Mammary epithelial cell (primary cell): Measurements from ENCODE around the gene PPFIA2.

Experiments used
- EZH2 ChIP-seq: IDR thresholded peaks from 2 replicates; pipeline ENCODE4 v1.6.1; 2012; ENCODE audit warnings: low read length, inconsistent platforms, borderline replicate concordance
- TF ChIP-seq, protein P1 (sequence below), 2 donors: IDR thresholded peaks in 1 of 2; conservative IDR thresholded peaks in 1 of 2; 2 replicates each; pipeline ENCODE4 v1.5.1; 2011 to 2012; ENCODE audit warnings: inconsistent platforms in 2 of 2, low read length in 2 of 2, mild to moderate bottlenecking in 2 of 2, control low read depth in 1 of 2, low read depth in 1 of 2; ENCODE audit not compliant: insufficient read depth in 1 of 2; ENCODE audit errors: extremely low read depth in 1 of 2

DNA sequence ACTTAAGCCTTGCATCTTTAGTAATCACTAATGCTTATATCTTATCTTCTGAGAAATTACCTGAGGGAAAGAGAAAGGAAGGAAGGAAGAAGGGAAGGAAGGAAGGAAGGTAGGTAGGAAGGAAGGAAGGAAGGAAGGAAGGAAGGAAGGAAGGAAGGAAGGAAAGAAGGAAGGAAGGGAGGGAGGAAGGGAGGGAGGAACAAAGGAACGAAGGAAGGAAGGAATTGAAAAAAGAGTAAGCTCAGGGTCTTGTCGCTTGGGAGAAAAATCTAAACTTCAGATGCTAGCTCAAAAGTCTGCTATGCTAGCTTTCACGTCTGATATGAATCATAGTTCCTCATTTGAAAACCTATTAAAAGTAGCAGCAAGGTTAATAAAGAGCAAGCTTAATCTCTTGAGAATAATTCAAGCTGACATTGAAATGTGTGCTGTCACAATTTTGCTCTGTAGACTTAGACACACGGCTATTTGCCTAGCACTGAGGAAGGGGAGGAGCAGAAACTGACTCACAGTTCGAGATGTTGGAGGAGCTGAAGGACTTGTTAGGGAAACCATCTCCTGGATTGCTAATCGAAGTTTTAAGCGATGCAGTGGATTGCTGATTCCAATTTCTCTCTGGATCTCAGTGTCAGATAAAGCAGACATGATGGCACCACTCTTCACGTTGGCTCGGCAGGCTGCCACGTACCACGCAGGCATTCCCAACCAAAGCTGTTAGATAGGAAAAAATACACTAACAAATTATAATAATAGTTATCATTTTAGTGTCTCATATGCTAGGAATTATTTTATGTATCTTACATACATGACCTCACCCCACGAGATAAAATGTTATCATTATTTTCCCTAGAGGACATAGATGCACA is 464.6 kb downstream of the PPFIA2 start:
- TF ChIP-seq, protein P1, sequence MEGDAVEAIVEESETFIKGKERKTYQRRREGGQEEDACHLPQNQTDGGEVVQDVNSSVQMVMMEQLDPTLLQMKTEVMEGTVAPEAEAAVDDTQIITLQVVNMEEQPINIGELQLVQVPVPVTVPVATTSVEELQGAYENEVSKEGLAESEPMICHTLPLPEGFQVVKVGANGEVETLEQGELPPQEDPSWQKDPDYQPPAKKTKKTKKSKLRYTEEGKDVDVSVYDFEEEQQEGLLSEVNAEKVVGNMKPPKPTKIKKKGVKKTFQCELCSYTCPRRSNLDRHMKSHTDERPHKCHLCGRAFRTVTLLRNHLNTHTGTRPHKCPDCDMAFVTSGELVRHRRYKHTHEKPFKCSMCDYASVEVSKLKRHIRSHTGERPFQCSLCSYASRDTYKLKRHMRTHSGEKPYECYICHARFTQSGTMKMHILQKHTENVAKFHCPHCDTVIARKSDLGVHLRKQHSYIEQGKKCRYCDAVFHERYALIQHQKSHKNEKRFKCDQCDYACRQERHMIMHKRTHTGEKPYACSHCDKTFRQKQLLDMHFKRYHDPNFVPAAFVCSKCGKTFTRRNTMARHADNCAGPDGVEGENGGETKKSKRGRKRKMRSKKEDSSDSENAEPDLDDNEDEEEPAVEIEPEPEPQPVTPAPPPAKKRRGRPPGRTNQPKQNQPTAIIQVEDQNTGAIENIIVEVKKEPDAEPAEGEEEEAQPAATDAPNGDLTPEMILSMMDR (conservative IDR thresholded peaks at IDR 0.05 in 1 of 2, IDR thresholded peaks at IDR 0.05 in 1 of 2; ENCODE audit: extremely low read depth in 1 of 2, insufficient read depth in 1 of 2, low read depth in 1 of 2, low read length in 2 of 2): no peak
- TF ChIP-seq EZH2: no peak
